K562 (cell line): Measurements from ENCODE around the gene INHBC. TPM values are rescaled to one million over a fixed set of nuclear protein-coding genes. Genes with fewer than 3 reads are reported as not detected.

Experiments
- BRD9 ChIP-seq: fragments of 450-650 bp; IDR thresholded peaks from 2 replicates; pipeline ENCODE4 v1.6.1; 2018; ENCODE audit warnings: low read depth; ENCODE audit not compliant: partially characterized antibody
- E2F5 ChIP-seq: sonication (generic); formaldehyde crosslinking; IDR thresholded peaks from 2 replicates; pipeline ENCODE4 v1.8.0; 2022; ENCODE audit warnings: mild to moderate bottlenecking, missing genetic modification reagents
- GTF3C2 ChIP-seq: IDR thresholded peaks from 3 replicates; pipeline ENCODE4 v1.6.1; 2011; ENCODE audit warnings: borderline replicate concordance, mild to moderate bottlenecking, moderate library complexity; ENCODE audit not compliant: insufficient read length; ENCODE audit errors: extremely low read depth
- HDAC1 ChIP-seq, 2 experiments: fragments of 450-650 bp; IDR thresholded peaks; 2 replicates each; pipeline ENCODE4 v1.6.1; 2016 to 2017; ENCODE audit warnings: inconsistent platforms in 1 of 2, mild to moderate bottlenecking in 1 of 2, moderate library complexity in 1 of 2
- HDGF ChIP-seq: fragments of 450-650 bp; IDR thresholded peaks from 2 replicates; pipeline ENCODE4 v1.6.1; 2016
- HMGXB4 ChIP-seq: sonication (generic); formaldehyde crosslinking; IDR thresholded peaks from 2 replicates; pipeline ENCODE4 v1.8.1; 2023; ENCODE audit warnings: mild to moderate bottlenecking, missing genetic modification reagents
- MAZ ChIP-seq, 2 experiments: fragments of 450-650 bp in 1 of 2; sonication (generic) in 1 of 2; formaldehyde crosslinking; IDR thresholded peaks in 1 of 2; conservative IDR thresholded peaks in 1 of 2; 2 replicates each; pipeline versions ENCODE4 v1.4.0 to v1.5.0; 2020; ENCODE audit warnings: mild to moderate bottlenecking in 1 of 2, missing genetic modification reagents in 1 of 2
- MBD2 ChIP-seq: sonication (generic); IDR thresholded peaks from 2 replicates; pipeline ENCODE4 v1.6.1; 2016; ENCODE audit warnings: low read depth, borderline replicate concordance
- NFRKB ChIP-seq: fragments of 450-650 bp; IDR thresholded peaks from 2 replicates; pipeline ENCODE4 v1.6.1; 2016; ENCODE audit warnings: low read depth
- STAT5A ChIP-seq: IDR thresholded peaks from 2 replicates; pipeline ENCODE4 v1.6.1; 2012; ENCODE audit warnings: low read length, inconsistent platforms, borderline replicate concordance
- STAT5B ChIP-seq: fragments of 250-450 bp; sonication (Bioruptor Pico); IDR thresholded peaks from 2 replicates; pipeline ENCODE4 v1.8.0; 2021; ENCODE audit warnings: mild to moderate bottlenecking, inconsistent platforms
- TFAP4 ChIP-seq: sonication (generic); formaldehyde crosslinking; IDR thresholded peaks from 2 replicates; pipeline ENCODE4 v1.8.0; 2022; ENCODE audit warnings: missing genetic modification reagents, mild to moderate bottlenecking, moderate library complexity, borderline replicate concordance
- TRIM28 ChIP-seq: fragments of 450-650 bp; IDR thresholded peaks from 2 replicates; pipeline ENCODE4 v1.6.1; 2017
- ZBTB49 ChIP-seq: sonication (generic); formaldehyde crosslinking; IDR thresholded peaks from 2 replicates; pipeline ENCODE4 v1.8.0; 2022; ENCODE audit warnings: missing genetic modification reagents, mild to moderate bottlenecking, borderline replicate concordance
- ZEB2 ChIP-seq: fragments of 450-650 bp; IDR thresholded peaks from 2 replicates; pipeline ENCODE4 v1.6.1; 2016
- ZNF224 ChIP-seq: sonication (generic); formaldehyde crosslinking; IDR thresholded peaks from 2 replicates; pipeline ENCODE4 v1.8.0; 2022; ENCODE audit warnings: mild to moderate bottlenecking, missing genetic modification reagents
- ZNF263 ChIP-seq: sonication (generic); formaldehyde crosslinking; IDR thresholded peaks from 2 replicates; pipeline ENCODE4 v1.8.0; 2022; ENCODE audit warnings: mild to moderate bottlenecking, missing genetic modification reagents, borderline replicate concordance
- ZNF274 ChIP-seq: IDR thresholded peaks from 2 replicates; pipeline ENCODE4 v1.6.1; 2011; ENCODE audit warnings: low read depth, mild to moderate bottlenecking, low read length, moderate library complexity, borderline replicate concordance
- ZNF41 ChIP-seq: fragments of 250-450 bp; sonication (Bioruptor Pico); conservative IDR thresholded peaks from 2 replicates; pipeline ENCODE4 v1.4.0; 2020; ENCODE audit warnings: mild to moderate bottlenecking
- polyA plus RNA-seq, 8 experiments: library from polyadenylated mRNA; depleted of rRNA in 4 of 8; stranded (reverse) in 5 of 8; unstranded in 3 of 8; fragments of >200 nt; fragmentation: Nextera tagmentation in 2 of 8; fragmentation: Illumina TruSeq in 1 of 8; extraction: Ambion mirVana in 2 of 8; extraction: Trizol in 1 of 8; gene quantifications; 2 replicates each; pipeline versions ENCODE4 v1.2.1 to v1.2.3, GENCODE V29; 2011 to 2014; ENCODE audit warnings: inconsistent platforms in 1 of 8, missing spikeins in 1 of 8
- total RNA-seq, 7 experiments: library from RNA; depleted of rRNA in 6 of 7; stranded (reverse); fragments of >200 nt in 6 of 7; fragmentation: Illumina TruSeq in 2 of 7; extraction: Trizol in 2 of 7; gene quantifications; 2 replicates each; pipeline versions ENCODE4 v1.2.1 to v1.2.3, GENCODE V29; 2011 to 2021; ENCODE audit warnings: low replicate concordance in 1 of 7

Gene INHBC
- total and polyA plus RNA-seq, 9 of the 15 experiments (the other 6 are each of a cell fraction or from before 2014, with no cell fraction given) = 0.07 to 0.24 (median 0.15) TPM; not detected in 4

GRCh38 chr12:57430931-57431566, 3.5 kb upstream of the INHBC start, which contains the start of gene R3HDM2 (continued):
- TF ChIP-seq GTF3C2 (no peak), TFAP4 (CRISPR knock-in tag) (peak; percentile 83; the same call in 1 of the 2 replicates), STAT5B (CRISPR knock-in tag) (no peak), ZNF263 (peak; percentile 68; the same call in 1 of the 2 replicates), HDGF (no peak), HMGXB4 (peak; percentile 81; the same call in 1 of the 2 replicates), HDAC1 (IDR thresholded peaks at IDR 0.05) (peak in 1 of 2 experiments; percentile 73; a peak in 1 of 4 replicates), ZNF224 (CRISPR knock-in tag) (peak; percentile 92; the same call in 1 of the 2 replicates), E2F5 (CRISPR knock-in tag) (peak; percentile 97), ZNF274 (no peak), ZNF41 (CRISPR knock-in tag) (no peak; the same call in 1 of the 2 replicates), TRIM28 (no peak), MBD2 (peak; percentile 58; the same call in 1 of the 2 replicates), STAT5A (no peak), ZEB2 (peak; percentile 60; the same call in 1 of the 2 replicates), ZBTB49 (peak; percentile 52; the same call in 1 of the 2 replicates), NFRKB (no peak), MAZ (CRISPR knock-in tag; conservative IDR thresholded peaks at IDR 0.05 in 1 of 2, IDR thresholded peaks at IDR 0.05 in 1 of 2) (peak in 1 of 2 experiments; percentile 91; a peak in 3 of 4 replicates), BRD9 (no peak)
